Measurements from ENCODE around the gene SLC11A2. TPM values are rescaled to one million over a fixed set of nuclear protein-coding genes. Genes with fewer than 3 reads are reported as not detected.

Gene SLC11A2
- total RNA-seq, 4 donors from 2014 or later: 43.3 to 64.8 (median 50.8) TPM

DNA sequence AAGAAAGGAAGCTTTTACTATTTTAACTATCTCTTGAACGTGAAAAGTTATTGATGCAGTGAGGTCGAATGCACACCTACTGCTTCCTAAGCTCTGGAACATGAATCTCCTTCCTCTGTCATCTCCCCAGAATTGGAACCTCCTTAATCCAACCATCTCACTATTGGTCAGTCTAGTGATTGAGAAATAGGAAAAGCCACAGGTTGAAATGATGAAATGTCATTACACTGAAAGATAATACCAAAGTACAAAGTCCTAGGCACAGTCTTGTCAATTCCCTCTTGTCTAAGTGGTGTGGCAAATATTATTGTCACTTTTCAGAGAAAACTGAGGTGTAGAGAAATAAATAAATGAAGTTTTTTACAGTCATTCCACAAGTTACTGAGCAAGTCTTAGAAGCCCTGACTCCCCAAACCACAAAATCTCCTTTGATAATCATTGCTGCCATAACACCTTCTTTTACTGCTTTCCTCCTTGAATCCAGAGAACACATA is 93.3 kb downstream of the SLC11A2 start:
- TF ChIP-seq, protein P1, sequence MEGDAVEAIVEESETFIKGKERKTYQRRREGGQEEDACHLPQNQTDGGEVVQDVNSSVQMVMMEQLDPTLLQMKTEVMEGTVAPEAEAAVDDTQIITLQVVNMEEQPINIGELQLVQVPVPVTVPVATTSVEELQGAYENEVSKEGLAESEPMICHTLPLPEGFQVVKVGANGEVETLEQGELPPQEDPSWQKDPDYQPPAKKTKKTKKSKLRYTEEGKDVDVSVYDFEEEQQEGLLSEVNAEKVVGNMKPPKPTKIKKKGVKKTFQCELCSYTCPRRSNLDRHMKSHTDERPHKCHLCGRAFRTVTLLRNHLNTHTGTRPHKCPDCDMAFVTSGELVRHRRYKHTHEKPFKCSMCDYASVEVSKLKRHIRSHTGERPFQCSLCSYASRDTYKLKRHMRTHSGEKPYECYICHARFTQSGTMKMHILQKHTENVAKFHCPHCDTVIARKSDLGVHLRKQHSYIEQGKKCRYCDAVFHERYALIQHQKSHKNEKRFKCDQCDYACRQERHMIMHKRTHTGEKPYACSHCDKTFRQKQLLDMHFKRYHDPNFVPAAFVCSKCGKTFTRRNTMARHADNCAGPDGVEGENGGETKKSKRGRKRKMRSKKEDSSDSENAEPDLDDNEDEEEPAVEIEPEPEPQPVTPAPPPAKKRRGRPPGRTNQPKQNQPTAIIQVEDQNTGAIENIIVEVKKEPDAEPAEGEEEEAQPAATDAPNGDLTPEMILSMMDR (IDR thresholded peaks at IDR 0.05; ENCODE audit: low read depth): no peak

GRCh38 chr12:50929831-50930230 is 96.4 kb downstream of the SLC11A2 start:
- TF ChIP-seq, protein P1 (IDR thresholded peaks at IDR 0.05; ENCODE audit: low read depth): no peak

Small RNA genes within 50 kb of the gene (small RNA-seq; reads per million reads assigned to genes)
- gene AC008121.1: not detected
- gene RF00019: 0.49 reads per million
- not detected for gene RNU6-1273P
- not detected for gene RNU6-87P

Other genes starting within 250 kb of the SLC11A2 start
- not detected for gene TMPRSS12, start 183.5 kb downstream of the SLC11A2 start, total RNA-seq
- gene HIGD1C, start 73.8 kb downstream of the SLC11A2 start, total RNA-seq: not detected
- 10 to 100 TPM; 69.6 to 89.3 (median 80.9) TPM for gene LETMD1, start 21.9 kb upstream of the SLC11A2 start, total RNA-seq
- gene CSRNP2, start 57.2 kb upstream of the SLC11A2 start, total RNA-seq: 10 to 100 TPM; 19.9 to 23.6 (median 21.5) TPM
- gene TFCP2, start 146.8 kb upstream of the SLC11A2 start, total RNA-seq: 10 to 100 TPM; 13.1 to 22.8 (median 15.0) TPM
- gene POU6F1, start 191.7 kb upstream of the SLC11A2 start, total RNA-seq: 10 to 100 TPM in 2 of 4 donors, 1 to 10 TPM in 2; 6.3 to 13.0 (median 10.5) TPM
- 100 to 1,000 TPM; 162 to 256 (median 236) TPM for gene DAZAP2, start 212.4 kb upstream of the SLC11A2 start, total RNA-seq
- gene SMAGP, start 244.0 kb upstream of the SLC11A2 start, total RNA-seq: 10 to 100 TPM in 1 of 4 donors, 1 to 10 TPM in 3; 2.9 to 11.9 (median 3.5) TPM